ENCODE results near the gene DPYD. TPM values are rescaled to one million over a fixed set of nuclear protein-coding genes. Genes with fewer than 3 reads are reported as not detected.

Gene DPYD
- total RNA-seq, 2 experiments from 2014 or later, result 34.4 to 35.9 TPM

DNA sequence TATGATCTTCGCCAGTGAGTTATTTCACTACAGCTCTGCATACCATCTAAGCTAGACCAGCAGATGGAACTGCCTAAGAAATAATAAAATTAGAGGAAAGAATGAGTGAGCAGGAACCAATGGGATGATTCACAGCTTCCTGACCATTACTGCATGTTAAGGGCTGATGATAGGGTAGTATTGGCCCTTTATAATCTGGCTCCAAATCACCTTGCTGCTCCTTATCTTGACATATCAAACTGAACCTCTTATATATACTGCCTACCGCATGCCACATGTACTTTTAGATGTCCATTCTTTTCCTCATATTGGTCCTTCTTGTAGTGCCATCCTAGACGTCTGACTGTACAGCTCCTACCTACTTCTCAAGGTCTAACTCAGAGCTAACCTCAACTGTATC is 524.4 kb downstream of the DPYD start:
- Mint-ChIP-seq H3K9me3 (peaks cover 11% of the 10 kb centered on the region), H3K4me1 (ENCODE audit: low read depth) (no peaks in the 10 kb centered on the region), H3K27me3 (no peaks in the 10 kb centered on the region), H3K36me3 (ENCODE audit: low read depth) (peaks cover 28% of the 10 kb centered on the region), H3K4me3 (no peak overlapping the region), H3K27ac (no peak overlapping the region)
- TF ChIP-seq, protein P1, sequence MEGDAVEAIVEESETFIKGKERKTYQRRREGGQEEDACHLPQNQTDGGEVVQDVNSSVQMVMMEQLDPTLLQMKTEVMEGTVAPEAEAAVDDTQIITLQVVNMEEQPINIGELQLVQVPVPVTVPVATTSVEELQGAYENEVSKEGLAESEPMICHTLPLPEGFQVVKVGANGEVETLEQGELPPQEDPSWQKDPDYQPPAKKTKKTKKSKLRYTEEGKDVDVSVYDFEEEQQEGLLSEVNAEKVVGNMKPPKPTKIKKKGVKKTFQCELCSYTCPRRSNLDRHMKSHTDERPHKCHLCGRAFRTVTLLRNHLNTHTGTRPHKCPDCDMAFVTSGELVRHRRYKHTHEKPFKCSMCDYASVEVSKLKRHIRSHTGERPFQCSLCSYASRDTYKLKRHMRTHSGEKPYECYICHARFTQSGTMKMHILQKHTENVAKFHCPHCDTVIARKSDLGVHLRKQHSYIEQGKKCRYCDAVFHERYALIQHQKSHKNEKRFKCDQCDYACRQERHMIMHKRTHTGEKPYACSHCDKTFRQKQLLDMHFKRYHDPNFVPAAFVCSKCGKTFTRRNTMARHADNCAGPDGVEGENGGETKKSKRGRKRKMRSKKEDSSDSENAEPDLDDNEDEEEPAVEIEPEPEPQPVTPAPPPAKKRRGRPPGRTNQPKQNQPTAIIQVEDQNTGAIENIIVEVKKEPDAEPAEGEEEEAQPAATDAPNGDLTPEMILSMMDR (IDR thresholded peaks at IDR 0.05), result no peak
- no peak overlapping the region for H3K27ac ChIP-seq (ENCODE audit: low read depth in 1 of 2, low read length in 2 of 2)
- ChIA-PET POLR2A (interaction anchor here (0.6 kb wide), 1 partner anchor 11 kb away, joined by 3 read pairs; no protein-coding TSS in a partner anchor), CTCF (no interaction called here)
- ATAC-seq (ENCODE audit: poor library complexity) (no peak), DNase-seq (no peak)
- intact Hi-C loops (cut with DNase I, micrococcal nuclease), result no loop called here
- H3K36me3 ChIP-seq (ENCODE audit: insufficient read depth, low read length), result no peaks in the 10 kb centered on the region
- no peak overlapping the region for H3K4me3 ChIP-seq (ENCODE audit: low read length)
- H3K9me3 ChIP-seq (ENCODE audit: control insufficient read depth in 1 of 2, insufficient read depth in 1 of 2, low read length in 2 of 2), result no peaks in the 10 kb centered on the region
- H3K4me1 ChIP-seq (ENCODE audit: insufficient read depth, low read length), result no peaks in the 10 kb centered on the region
- no peaks in the 10 kb centered on the region for H3K27me3 ChIP-seq (ENCODE audit: control insufficient read depth in 1 of 2, insufficient read depth in 2 of 2, low read length in 2 of 2)

DNA sequence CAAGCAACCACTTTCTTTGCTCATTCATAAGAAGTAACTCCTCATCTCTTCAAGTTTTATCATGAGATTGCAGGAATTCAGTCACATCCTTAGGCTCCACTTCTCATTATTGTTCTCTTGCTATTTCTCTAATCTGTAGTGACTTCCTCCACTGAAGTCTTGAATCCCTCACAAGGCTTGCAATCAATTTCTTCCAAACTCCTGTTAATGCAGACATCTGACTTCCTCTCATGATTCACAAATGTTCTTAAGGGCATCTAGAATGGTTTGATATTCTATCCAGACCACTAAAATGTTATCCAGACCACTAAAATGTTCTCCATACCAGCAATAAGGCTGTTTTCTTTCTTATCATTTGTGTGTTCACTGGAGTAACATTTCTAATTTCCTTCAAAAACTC is 528.1 kb downstream of the DPYD start:
- intact Hi-C loops (cut with DNase I, micrococcal nuclease), result no loop called here
- Histone ChIP-seq H3K27me3 (ENCODE audit: control insufficient read depth in 1 of 2, insufficient read depth in 2 of 2, low read length in 2 of 2) (no peaks in the 10 kb centered on the region), H3K9me3 (ENCODE audit: control insufficient read depth in 1 of 2, insufficient read depth in 1 of 2, low read length in 2 of 2) (no peaks in the 10 kb centered on the region), H3K4me1 (ENCODE audit: insufficient read depth, low read length) (no peaks in the 10 kb centered on the region), H3K36me3 (ENCODE audit: insufficient read depth, low read length) (no peaks in the 10 kb centered on the region), H3K27ac (ENCODE audit: low read depth in 1 of 2, low read length in 2 of 2) (no peak overlapping the region), H3K4me3 (ENCODE audit: low read length) (no peak overlapping the region)
- no peak overlapping the region for H3K4me3 Mint-ChIP-seq
- DNase-seq (no peak), ATAC-seq (ENCODE audit: poor library complexity) (no peak)
- CTCF ChIA-PET, result no interaction called here
- no peaks in the 10 kb centered on the region for H3K27me3 Mint-ChIP-seq
- H3K4me1 Mint-ChIP-seq (ENCODE audit: low read depth), result no peaks in the 10 kb centered on the region
- H3K36me3 Mint-ChIP-seq (ENCODE audit: low read depth), result peaks cover 20% of the 10 kb centered on the region
- TF ChIP-seq, protein P1 (IDR thresholded peaks at IDR 0.05), result no peak
- H3K27ac Mint-ChIP-seq, result no peak overlapping the region
- H3K9me3 Mint-ChIP-seq, result peaks cover 4% of the 10 kb centered on the region
- POLR2A ChIA-PET, result no interaction called here

DNA sequence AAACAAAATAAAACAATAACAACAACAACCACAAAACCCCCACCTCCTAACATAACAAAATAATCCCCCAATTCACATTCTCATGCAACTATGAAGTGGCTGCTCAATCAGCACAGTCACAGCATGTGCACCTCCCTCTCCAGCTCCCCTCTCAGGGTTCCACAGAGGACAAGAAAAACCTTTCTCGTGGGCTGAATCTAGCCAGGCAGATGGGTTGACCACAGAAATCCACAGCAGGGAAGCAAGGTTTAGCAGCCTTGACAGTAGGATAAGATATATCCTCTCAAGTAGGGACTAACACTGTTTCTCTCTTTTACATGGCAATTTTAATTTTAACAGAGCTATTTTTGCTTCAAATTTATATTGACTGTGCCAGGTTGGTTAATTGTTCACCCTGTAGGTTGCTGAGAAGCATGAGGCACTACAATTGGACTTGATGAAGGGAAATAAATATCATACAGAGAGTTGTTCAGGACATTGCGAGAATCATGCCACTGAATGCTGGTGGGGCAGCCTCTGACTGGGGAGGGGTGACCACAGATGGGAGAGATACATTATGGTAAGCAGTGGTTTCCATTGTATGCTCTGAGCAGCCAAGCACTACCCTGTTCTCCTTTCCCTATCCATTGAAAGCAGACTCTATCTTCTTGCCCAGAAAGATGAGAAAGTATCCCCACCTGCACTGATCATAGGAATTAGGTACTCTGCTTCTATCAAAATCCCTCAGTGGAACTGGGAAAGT is 535.1 kb downstream of the DPYD start:
- Histone ChIP-seq H3K9me3 (ENCODE audit: control insufficient read depth in 1 of 2, insufficient read depth in 1 of 2, low read length in 2 of 2) (no peaks in the 10 kb centered on the region), H3K4me1 (ENCODE audit: insufficient read depth, low read length) (no peaks in the 10 kb centered on the region), H3K4me3 (ENCODE audit: low read length) (no peak overlapping the region), H3K27me3 (ENCODE audit: control insufficient read depth in 1 of 2, insufficient read depth in 2 of 2, low read length in 2 of 2) (no peaks in the 10 kb centered on the region), H3K36me3 (ENCODE audit: insufficient read depth, low read length) (no peaks in the 10 kb centered on the region), H3K27ac (ENCODE audit: low read depth in 1 of 2, low read length in 2 of 2) (no peak overlapping the region)
- H3K27ac Mint-ChIP-seq, result no peak overlapping the region
- TF ChIP-seq, protein P1 (IDR thresholded peaks at IDR 0.05), result no peak
- ChIA-PET POLR2A (interaction anchor here (0.6 kb wide), 1 partner anchor 11 kb away, joined by 3 read pairs; no protein-coding TSS in a partner anchor), CTCF (interaction anchor here (0.6 to 1.0 kb wide), 3 partner anchors 12 to 371 kb away, joined by 3 read pairs; no protein-coding TSS in a partner anchor)
- H3K27me3 Mint-ChIP-seq, result no peaks in the 10 kb centered on the region
- ATAC-seq (ENCODE audit: poor library complexity), result no peak
- H3K9me3 Mint-ChIP-seq, result no peaks in the 10 kb centered on the region
- no peaks in the 10 kb centered on the region for H3K4me1 Mint-ChIP-seq (ENCODE audit: low read depth)
- H3K4me3 Mint-ChIP-seq, result no peak overlapping the region
- intact Hi-C loops (cut with DNase I, micrococcal nuclease), result no loop called here
- DNase-seq, result no peak
- H3K36me3 Mint-ChIP-seq (ENCODE audit: low read depth), result peaks cover 7% of the 10 kb centered on the region

Measured in CD4-positive, alpha-beta T cell (primary cell).